WTC11 (cell line): Measurements from ENCODE around the gene EHBP1L1. TPM values are rescaled to one million over a fixed set of nuclear protein-coding genes. Genes with fewer than 3 reads are reported as not detected.
A peak's percentile ranks its signal among the peaks of the same experiment; 100 is the strongest.

Experiments used
- ATAC-seq: fragments of 200-7000 bp; cut with Tn5 transposase; 2 replicates; pipeline ENCODE4 v1.10.0; 2021; ENCODE audit warnings: mild to moderate bottlenecking, moderate library complexity
- CTCF ChIA-PET: fragments of 300-600 bp; sonication (Branson Sonifier 250); formaldehyde crosslinking; loops from one replicate; lab custom pipeline; 2021; ENCODE audit warnings: antibody characterized with exemption; lab: Charles Lee
- POLR2A ChIA-PET: fragments of 350-600 bp; sonication (Branson Sonifier 250); formaldehyde crosslinking; loops from one replicate; lab custom pipeline; 2021; ENCODE audit warnings: antibody characterized with exemption; lab: Charles Lee
- DNase-seq: peaks from one replicate; pipeline ENCODE4 v3.0.0; 2021; ENCODE audit warnings: low spot score
- H3K27ac Mint-ChIP-seq: 2 replicates; pipeline ENCODE4 v1.8.0; 2021; ENCODE audit warnings: mixed read lengths
- H3K27me3 Mint-ChIP-seq: 2 replicates; pipeline ENCODE4 v1.8.0; 2021; ENCODE audit warnings: low read depth, mild to moderate bottlenecking, moderate library complexity, mixed read lengths
- H3K36me3 Mint-ChIP-seq: 2 replicates; pipeline ENCODE4 v1.8.0; 2021; ENCODE audit warnings: mixed read lengths
- H3K4me1 Mint-ChIP-seq: 2 replicates; pipeline ENCODE4 v1.8.0; 2022; ENCODE audit warnings: mixed read lengths
- H3K4me3 Mint-ChIP-seq: 2 replicates; pipeline ENCODE4 v1.8.0; 2021; ENCODE audit warnings: mild to moderate bottlenecking, moderate library complexity, mixed read lengths
- H3K9me3 Mint-ChIP-seq: 2 replicates; pipeline ENCODE4 v1.8.0; 2021; ENCODE audit warnings: mixed read lengths
- AR ChIP-seq: fragments of 250-450 bp; sonication (Bioruptor Pico); IDR thresholded peaks from 2 replicates; pipeline ENCODE4 v1.9.0; 2021; ENCODE audit warnings: mild to moderate bottlenecking
- ARID4B ChIP-seq: sonication (generic); formaldehyde crosslinking; IDR thresholded peaks from 2 replicates; pipeline ENCODE4 v1.8.0; 2023; ENCODE audit warnings: missing genetic modification reagents, mild to moderate bottlenecking, borderline replicate concordance
- ATF1 ChIP-seq: sonication (generic); formaldehyde crosslinking; IDR thresholded peaks from 2 replicates; pipeline ENCODE4 v1.8.1; 2023; ENCODE audit warnings: mild to moderate bottlenecking, moderate library complexity, missing genetic modification reagents
- EMX1 ChIP-seq: fragments of 250-450 bp; sonication (Bioruptor Pico); IDR thresholded peaks from 2 replicates; pipeline ENCODE4 v1.8.0; 2021; ENCODE audit warnings: mild to moderate bottlenecking
- ESRRA ChIP-seq: sonication (generic); formaldehyde crosslinking; IDR thresholded peaks from 2 replicates; pipeline ENCODE4 v1.8.1; 2022; ENCODE audit warnings: mild to moderate bottlenecking, missing genetic modification reagents, borderline replicate concordance
- FOXJ3 ChIP-seq: sonication (generic); formaldehyde crosslinking; IDR thresholded peaks from 2 replicates; pipeline ENCODE4 v1.9.0; 2021; ENCODE audit warnings: missing genetic modification reagents, mild to moderate bottlenecking, borderline replicate concordance
- FOXK1 ChIP-seq: sonication (generic); formaldehyde crosslinking; IDR thresholded peaks from 2 replicates; pipeline ENCODE4 v1.8.0; 2022; ENCODE audit warnings: mild to moderate bottlenecking, moderate library complexity, missing genetic modification reagents
- FOXP1 ChIP-seq: sonication (generic); formaldehyde crosslinking; IDR thresholded peaks from 2 replicates; pipeline ENCODE4 v1.8.0; 2022; ENCODE audit warnings: missing genetic modification reagents, mild to moderate bottlenecking, moderate library complexity, borderline replicate concordance
- GABPB1 ChIP-seq: sonication (generic); formaldehyde crosslinking; IDR thresholded peaks from 2 replicates; pipeline ENCODE4 v1.8.1; 2023; ENCODE audit warnings: mild to moderate bottlenecking, missing genetic modification reagents
- MLX ChIP-seq: sonication (generic); formaldehyde crosslinking; IDR thresholded peaks from 2 replicates; pipeline ENCODE4 v1.8.1; 2023; ENCODE audit warnings: mild to moderate bottlenecking, missing genetic modification reagents, moderate library complexity
- RORB ChIP-seq: fragments of 250-450 bp; sonication (Bioruptor Pico); IDR thresholded peaks from 2 replicates; pipeline ENCODE4 v1.9.0; 2021; ENCODE audit warnings: mild to moderate bottlenecking
- TEAD1 ChIP-seq: sonication (generic); formaldehyde crosslinking; IDR thresholded peaks from 2 replicates; pipeline ENCODE4 v1.8.0; 2022; ENCODE audit warnings: mild to moderate bottlenecking, missing genetic modification reagents
- ZBTB43 ChIP-seq: sonication (generic); formaldehyde crosslinking; IDR thresholded peaks from 2 replicates; pipeline ENCODE4 v1.8.1; 2023; ENCODE audit warnings: mild to moderate bottlenecking, missing genetic modification reagents
- ZNF219 ChIP-seq: sonication (generic); formaldehyde crosslinking; IDR thresholded peaks from 2 replicates; pipeline ENCODE4 v1.8.0; 2023; ENCODE audit warnings: missing genetic modification reagents, mild to moderate bottlenecking, borderline replicate concordance
- ZNF416 ChIP-seq: fragments of 250-450 bp; sonication (Bioruptor Pico); IDR thresholded peaks from 2 replicates; pipeline ENCODE4 v1.9.0; 2021; ENCODE audit warnings: mild to moderate bottlenecking, inconsistent platforms
- ZNF423 ChIP-seq: fragments of 250-450 bp; sonication (Bioruptor Pico); IDR thresholded peaks from 2 replicates; pipeline ENCODE4 v2.1.2; 2022; ENCODE audit warnings: mild to moderate bottlenecking, moderate library complexity
- ZNF671 ChIP-seq: fragments of 250-450 bp; sonication (Bioruptor Pico); IDR thresholded peaks from 2 replicates; pipeline ENCODE4 v1.8.0; 2021; ENCODE audit warnings: mild to moderate bottlenecking
- total RNA-seq: library from RNA; stranded (reverse); gene quantifications from 3 replicates; pipeline ENCODE4 v1.2.3, GENCODE V29; 2021
- TF ChIP-seq, protein P1 (sequence below): sonication (generic); formaldehyde crosslinking; IDR thresholded peaks from 2 replicates; pipeline ENCODE4 v1.8.1; 2022; ENCODE audit warnings: missing genetic modification reagents, borderline replicate concordance
- TF ChIP-seq, protein P2 (sequence below): fragments of 200-600 bp; IDR thresholded peaks from 2 replicates; pipeline ENCODE4 v1.8.0; 2022; ENCODE audit warnings: antibody characterized with exemption
- TF ChIP-seq, protein P3 (sequence below): sonication (generic); formaldehyde crosslinking; IDR thresholded peaks from 2 replicates; pipeline ENCODE4 v1.8.1; 2023; ENCODE audit warnings: mild to moderate bottlenecking, moderate library complexity, missing genetic modification reagents

The EHBP1L1 gene
- total RNA-seq, 1 experiment from 2014 or later: 11.8 TPM

- Mint-ChIP-seq H3K27me3 (no peaks in the 10 kb centered on the region), H3K4me3 (no peak overlapping the region), H3K27ac (no peak overlapping the region), H3K36me3 (peaks cover 28% of the 10 kb centered on the region), H3K9me3 (no peaks in the 10 kb centered on the region), H3K4me1 (no peaks in the 10 kb centered on the region)
- ChIA-PET POLR2A (no interaction called here), CTCF (interaction anchor here (0.5 to 2.5 kb wide), 25 partner anchors 9 to 262 kb away, joined by 3 to 31 read pairs (median 4); partner anchors contain the start of genes FIBP, KAT5, MAP3K11 and MUS81)
- peak; percentile 71 for ATAC-seq
- DNase-seq: peak; percentile 52
- TF ChIP-seq ZNF219 (CRISPR knock-in tag): no peak
- TF ChIP-seq ZBTB43 (CRISPR knock-in tag): no peak
- TF ChIP-seq, protein P1, sequence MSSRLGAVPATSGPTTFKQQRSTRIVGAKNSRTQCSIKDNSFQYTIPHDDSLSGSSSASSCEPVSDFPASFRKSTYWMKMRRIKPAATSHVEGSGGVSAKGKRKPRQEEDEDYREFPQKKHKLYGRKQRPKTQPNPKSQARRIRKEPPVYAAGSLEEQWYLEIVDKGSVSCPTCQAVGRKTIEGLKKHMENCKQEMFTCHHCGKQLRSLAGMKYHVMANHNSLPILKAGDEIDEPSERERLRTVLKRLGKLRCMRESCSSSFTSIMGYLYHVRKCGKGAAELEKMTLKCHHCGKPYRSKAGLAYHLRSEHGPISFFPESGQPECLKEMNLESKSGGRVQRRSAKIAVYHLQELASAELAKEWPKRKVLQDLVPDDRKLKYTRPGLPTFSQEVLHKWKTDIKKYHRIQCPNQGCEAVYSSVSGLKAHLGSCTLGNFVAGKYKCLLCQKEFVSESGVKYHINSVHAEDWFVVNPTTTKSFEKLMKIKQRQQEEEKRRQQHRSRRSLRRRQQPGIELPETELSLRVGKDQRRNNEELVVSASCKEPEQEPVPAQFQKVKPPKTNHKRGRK (CRISPR knock-in tag): no peak
- 0 out of 2 replicates have a peak, but pooled peaks have one; percentile 36 for TF ChIP-seq FOXP1 (CRISPR knock-in tag)
- no peak for TF ChIP-seq FOXK1
- no peak for TF ChIP-seq TEAD1 (CRISPR knock-in tag)
- TF ChIP-seq, protein P2, sequence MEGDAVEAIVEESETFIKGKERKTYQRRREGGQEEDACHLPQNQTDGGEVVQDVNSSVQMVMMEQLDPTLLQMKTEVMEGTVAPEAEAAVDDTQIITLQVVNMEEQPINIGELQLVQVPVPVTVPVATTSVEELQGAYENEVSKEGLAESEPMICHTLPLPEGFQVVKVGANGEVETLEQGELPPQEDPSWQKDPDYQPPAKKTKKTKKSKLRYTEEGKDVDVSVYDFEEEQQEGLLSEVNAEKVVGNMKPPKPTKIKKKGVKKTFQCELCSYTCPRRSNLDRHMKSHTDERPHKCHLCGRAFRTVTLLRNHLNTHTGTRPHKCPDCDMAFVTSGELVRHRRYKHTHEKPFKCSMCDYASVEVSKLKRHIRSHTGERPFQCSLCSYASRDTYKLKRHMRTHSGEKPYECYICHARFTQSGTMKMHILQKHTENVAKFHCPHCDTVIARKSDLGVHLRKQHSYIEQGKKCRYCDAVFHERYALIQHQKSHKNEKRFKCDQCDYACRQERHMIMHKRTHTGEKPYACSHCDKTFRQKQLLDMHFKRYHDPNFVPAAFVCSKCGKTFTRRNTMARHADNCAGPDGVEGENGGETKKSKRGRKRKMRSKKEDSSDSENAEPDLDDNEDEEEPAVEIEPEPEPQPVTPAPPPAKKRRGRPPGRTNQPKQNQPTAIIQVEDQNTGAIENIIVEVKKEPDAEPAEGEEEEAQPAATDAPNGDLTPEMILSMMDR: peak; percentile 28; the same call in 1 of the 2 replicates
- TF ChIP-seq, protein P3, sequence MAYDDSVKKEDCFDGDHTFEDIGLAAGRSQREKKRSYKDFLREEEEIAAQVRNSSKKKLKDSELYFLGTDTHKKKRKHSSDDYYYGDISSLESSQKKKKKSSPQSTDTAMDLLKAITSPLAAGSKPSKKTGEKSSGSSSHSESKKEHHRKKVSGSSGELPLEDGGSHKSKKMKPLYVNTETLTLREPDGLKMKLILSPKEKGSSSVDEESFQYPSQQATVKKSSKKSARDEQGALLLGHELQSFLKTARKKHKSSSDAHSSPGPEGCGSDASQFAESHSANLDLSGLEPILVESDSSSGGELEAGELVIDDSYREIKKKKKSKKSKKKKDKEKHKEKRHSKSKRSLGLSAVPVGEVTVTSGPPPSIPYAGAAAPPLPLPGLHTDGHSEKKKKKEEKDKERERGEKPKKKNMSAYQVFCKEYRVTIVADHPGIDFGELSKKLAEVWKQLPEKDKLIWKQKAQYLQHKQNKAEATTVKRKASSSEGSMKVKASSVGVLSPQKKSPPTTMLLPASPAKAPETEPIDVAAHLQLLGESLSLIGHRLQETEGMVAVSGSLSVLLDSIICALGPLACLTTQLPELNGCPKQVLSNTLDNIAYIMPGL: no peak
- TF ChIP-seq ZNF416: no peak
- TF ChIP-seq ZNF423: no peak
- TF ChIP-seq MLX (CRISPR knock-in tag): no peak
- no peak for TF ChIP-seq ATF1
- no peak for TF ChIP-seq RORB (CRISPR knock-in tag)
- no peak for TF ChIP-seq FOXJ3 (CRISPR knock-in tag)
- no peak for TF ChIP-seq ZNF671
Measured at GRCh38 chr11:65625628-65626342, 49.9 kb downstream of the EHBP1L1 start.

GRCh38 chr11:65627202-65627601, 51.3 kb downstream of the EHBP1L1 start:
- CTCF ChIA-PET: interaction anchor here (1.6 to 2.5 kb wide), 3 partner anchors 11 to 36 kb away, joined by 8 to 31 read pairs (median 8); partner anchors contain the start of gene SIPA1
- POLR2A ChIA-PET: no interaction called here
- no peak for ATAC-seq
- no peak for TF ChIP-seq AR (CRISPR knock-in tag)
- TF ChIP-seq GABPB1 (CRISPR knock-in tag): no peak
- TF ChIP-seq ESRRA: no peak
- no peak for TF ChIP-seq ARID4B (CRISPR knock-in tag)
- no peak for TF ChIP-seq EMX1 (CRISPR knock-in tag)

More at GRCh38 chr11:65627202-65627601, 51.3 kb downstream of the EHBP1L1 start:
- Mint-ChIP-seq H3K9me3 (no peaks in the 10 kb centered on the region), H3K27ac (no peak overlapping the region), H3K4me3 (no peak overlapping the region), H3K4me1 (no peaks in the 10 kb centered on the region), H3K36me3 (peaks cover 25% of the 10 kb centered on the region), H3K27me3 (no peaks in the 10 kb centered on the region)
- no peak for DNase-seq
